H9 (cell line): ENCODE data around the gene MID1. TPM values are rescaled to one million over a fixed set of nuclear protein-coding genes. Genes with fewer than 3 reads are reported as not detected.

Experiments
- DNase-seq: peaks from one replicate; pipeline ENCODE4 v3.0.0-alpha.2; 2017
- H2AFZ ChIP-seq: one replicate; pipeline ENCODE4 v1.6.1; 2013; ENCODE audit warnings: mild to moderate bottlenecking, low read length, control low read depth, moderate library complexity
- H2AK5ac ChIP-seq: 2 replicates; pipeline ENCODE4 v1.6.1; 2013; ENCODE audit warnings: low read length, control low read depth, mixed read lengths; ENCODE audit not compliant: insufficient read length
- H2BK120ac ChIP-seq: one replicate; pipeline ENCODE4 v1.6.1; 2013; ENCODE audit warnings: low read depth, mild to moderate bottlenecking, low read length, control low read depth, inconsistent platforms; ENCODE audit not compliant: poor library complexity, severe bottlenecking
- H2BK12ac ChIP-seq: 2 replicates; pipeline ENCODE4 v1.6.1; 2013; ENCODE audit warnings: low read length, control low read depth, mixed read lengths, low read depth; ENCODE audit not compliant: insufficient read length
- H2BK15ac ChIP-seq: 2 replicates; pipeline ENCODE4 v1.6.1; 2013; ENCODE audit warnings: low read depth, low read length, control low read depth
- H2BK20ac ChIP-seq: one replicate; pipeline ENCODE4 v1.6.1; 2013; ENCODE audit warnings: low read depth, mild to moderate bottlenecking, low read length, control low read depth, inconsistent platforms; ENCODE audit not compliant: poor library complexity, severe bottlenecking
- H2BK5ac ChIP-seq: 2 replicates; pipeline ENCODE4 v1.6.1; 2013; ENCODE audit warnings: low read length, control low read depth, mixed read lengths; ENCODE audit not compliant: insufficient read length
- H3K14ac ChIP-seq: 2 replicates; pipeline ENCODE4 v1.6.1; 2013; ENCODE audit warnings: low read length, control low read depth; ENCODE audit not compliant: insufficient read depth
- H3K18ac ChIP-seq: 2 replicates; pipeline ENCODE4 v1.6.1; 2013; ENCODE audit warnings: low read depth, mild to moderate bottlenecking, mixed read lengths, low read length, control low read depth; ENCODE audit not compliant: insufficient read length
- H3K23ac ChIP-seq: 2 replicates; pipeline ENCODE4 v1.6.1; 2013; ENCODE audit warnings: low read length, control low read depth, mixed read lengths, low read depth; ENCODE audit not compliant: insufficient read length
- H3K23me2 ChIP-seq: 2 replicates; pipeline ENCODE4 v1.6.1; 2013; ENCODE audit warnings: low read depth, mild to moderate bottlenecking, mixed read lengths, low read length, control low read depth; ENCODE audit not compliant: insufficient read length, poor library complexity, severe bottlenecking
- H3K27ac ChIP-seq: 2 replicates; pipeline ENCODE4 v1.5.1; 2013; ENCODE audit warnings: low read length, control low read depth, mixed read lengths, low read depth; ENCODE audit not compliant: insufficient read length
- H3K27me3 ChIP-seq: 2 replicates; pipeline ENCODE4 v1.6.1; 2013; ENCODE audit warnings: low read length, control low read depth, inconsistent platforms; ENCODE audit not compliant: insufficient read depth
- H3K4ac ChIP-seq: 2 replicates; pipeline ENCODE4 v1.6.1; 2013; ENCODE audit warnings: low read depth, mild to moderate bottlenecking, control low read depth, inconsistent platforms, low read length, moderate library complexity
- H3K4me1 ChIP-seq: 2 replicates; pipeline ENCODE4 v1.6.1; 2013; ENCODE audit warnings: low read length, control low read depth, inconsistent platforms; ENCODE audit not compliant: insufficient read depth
- H3K4me2 ChIP-seq: 2 replicates; pipeline ENCODE4 v1.6.1; 2013; ENCODE audit warnings: low read length, control low read depth, mixed read lengths; ENCODE audit not compliant: insufficient read length, insufficient read depth
- H3K56ac ChIP-seq: 2 replicates; pipeline ENCODE4 v1.6.1; 2013; ENCODE audit warnings: low read depth, mild to moderate bottlenecking, mixed read lengths, low read length, control low read depth; ENCODE audit not compliant: insufficient read length
- H3K79me1 ChIP-seq: 2 replicates; pipeline ENCODE4 v1.6.1; 2013; ENCODE audit warnings: low read depth, mild to moderate bottlenecking, moderate library complexity, low read length, control low read depth, inconsistent platforms; ENCODE audit not compliant: insufficient read depth, poor library complexity, severe bottlenecking
- H3K79me2 ChIP-seq: 2 replicates; pipeline ENCODE4 v1.6.1; 2013; ENCODE audit warnings: low read length, control low read depth, inconsistent platforms; ENCODE audit not compliant: insufficient read depth
- H3K9ac ChIP-seq: 2 replicates; pipeline ENCODE4 v1.6.1; 2013; ENCODE audit warnings: low read length, control low read depth, mixed read lengths; ENCODE audit not compliant: insufficient read length; ENCODE audit errors: extremely low read depth
- H3K9me3 ChIP-seq: one replicate; pipeline ENCODE4 v1.6.1; 2013; ENCODE audit warnings: low read depth, low read length, inconsistent platforms; ENCODE audit not compliant: control insufficient read depth
- H3T11ph ChIP-seq: one replicate; pipeline ENCODE4 v1.6.1; 2013; ENCODE audit warnings: mild to moderate bottlenecking, low read length, control low read depth, inconsistent platforms
- H4K20me1 ChIP-seq: one replicate; pipeline ENCODE4 v1.6.1; 2013; ENCODE audit not compliant: control insufficient read depth, insufficient read length, insufficient read depth
- H4K5ac ChIP-seq: 2 replicates; pipeline ENCODE4 v1.6.1; 2013; ENCODE audit warnings: low read depth, mild to moderate bottlenecking, mixed read lengths, low read length, control low read depth; ENCODE audit not compliant: insufficient read length
- H4K8ac ChIP-seq: replicated peaks from 2 replicates; pipeline ENCODE4 v1.6.1; 2013; ENCODE audit warnings: low read length, control low read depth, mixed read lengths, low read depth; ENCODE audit not compliant: insufficient read length
- H4K91ac ChIP-seq: 2 replicates; pipeline ENCODE4 v1.6.1; 2013; ENCODE audit warnings: low read depth, mild to moderate bottlenecking, moderate library complexity, mixed read lengths, low read length, control low read depth; ENCODE audit not compliant: insufficient read length
- H3K27ac Mint-ChIP-seq, 3 experiments: 2 replicates in 2 of 3; 3 replicates in 1 of 3; pipeline ENCODE4 v1.8.0; 2020 to 2021; ENCODE audit warnings: mixed read lengths in 3 of 3, mild to moderate bottlenecking in 1 of 3, moderate library complexity in 1 of 3
- H3K27me3 Mint-ChIP-seq: 2 replicates; pipeline ENCODE4 v1.8.0; 2021; ENCODE audit warnings: low read depth, mild to moderate bottlenecking, moderate library complexity, mixed read lengths
- H3K36me3 Mint-ChIP-seq, 3 experiments: 2 replicates in 2 of 3; 3 replicates in 1 of 3; pipeline ENCODE4 v1.8.0; 2020 to 2021; ENCODE audit warnings: low read depth in 3 of 3, mixed read lengths in 3 of 3; ENCODE audit not compliant: insufficient read depth in 1 of 3
- H3K4me1 Mint-ChIP-seq, 2 experiments: 2 replicates each; pipeline ENCODE4 v1.8.0; 2020; ENCODE audit warnings: mixed read lengths in 2 of 2
- H3K4me3 Mint-ChIP-seq, 2 experiments: 2 replicates in 1 of 2; 3 replicates in 1 of 2; pipeline ENCODE4 v1.8.0; 2020 to 2021; ENCODE audit warnings: mild to moderate bottlenecking in 2 of 2, mixed read lengths in 2 of 2, moderate library complexity in 1 of 2
- H3K9me3 Mint-ChIP-seq, 2 experiments: 2 replicates in 1 of 2; 3 replicates in 1 of 2; pipeline ENCODE4 v1.8.0; 2020; ENCODE audit warnings: mild to moderate bottlenecking in 2 of 2, mixed read lengths in 2 of 2, moderate library complexity in 1 of 2
- CTCF ChIP-seq: fragments of 200-600 bp; sonication (generic); conservative IDR thresholded peaks from 3 replicates; pipeline ENCODE4 v1.8.0; 2021; ENCODE audit warnings: antibody characterized with exemption, mild to moderate bottlenecking
- WGBS: extraction: QIAGEN DNeasy Blood & Tissue Kit; methylation state at CpG from one replicate; pipeline ENCODE4 v1.1.7; 2013; ENCODE audit warnings: missing lambda C conversion rate, low lambda C conversion rate, mixed read lengths; ENCODE audit not compliant: insufficient read length; ENCODE audit errors: extremely low coverage; 5-methylcytosine and 5-hydroxymethylcytosine counted together
- total RNA-seq: library from RNA; stranded (reverse); gene quantifications from 2 replicates; pipeline ENCODE4 v1.2.1, GENCODE V29; 2021

MID1 gene
- total RNA-seq, 1 experiment from 2014 or later, result 32.9 TPM

- H3K14ac ChIP-seq, result no peak overlapping the region
- no peak overlapping the region for H2BK15ac ChIP-seq
- H2BK120ac ChIP-seq, result no peak overlapping the region
- no peak overlapping the region for H2BK20ac ChIP-seq
- no peak overlapping the region for H3K23ac ChIP-seq
- H3K36me3 Mint-ChIP-seq, result peaks cover 0 to 4% (median 2%) of the 10 kb centered on the region in 3 experiments; a peak in 4 of 7 replicates
- H3K79me2 ChIP-seq, result no peaks in the 10 kb centered on the region
- H3K4me3 Mint-ChIP-seq, result no peak overlapping the region
- WGBS, result no CpG with 5 or more reads among the region's 1 CpG
- H3K79me1 ChIP-seq, result no peaks in the 10 kb centered on the region
- no peak overlapping the region for H3K56ac ChIP-seq
- H3K27ac ChIP-seq, result no peak overlapping the region
- H3T11ph ChIP-seq, result no peak overlapping the region
- no peaks in the 10 kb centered on the region for H3K9me3 ChIP-seq
- peaks cover 28 to 44% of the 10 kb centered on the region in 2 experiments for H3K9me3 Mint-ChIP-seq
- H2BK5ac ChIP-seq, result no peak overlapping the region
- H3K9ac ChIP-seq, result no peak overlapping the region
- H3K4ac ChIP-seq, result no peak overlapping the region
- no peak overlapping the region for H3K4me2 ChIP-seq
- no peak overlapping the region for H3K18ac ChIP-seq
- H3K23me2 ChIP-seq, result no peaks in the 10 kb centered on the region
- H2AFZ ChIP-seq, result no peak overlapping the region
- H2AK5ac ChIP-seq, result no peak overlapping the region
- H3K27me3 Mint-ChIP-seq, result peaks cover 8% of the 10 kb centered on the region
- DNase-seq, result no peak
- H3K4me1 Mint-ChIP-seq, result peaks cover 13 to 14% of the 10 kb centered on the region in 2 experiments
- no peak overlapping the region for H2BK12ac ChIP-seq
- no peak overlapping the region for H4K91ac ChIP-seq
- no peak overlapping the region for H4K5ac ChIP-seq
- H3K4me1 ChIP-seq, result no peaks in the 10 kb centered on the region
- no peak for TF ChIP-seq CTCF
- H4K8ac ChIP-seq, result no peak overlapping the region
- no peaks in the 10 kb centered on the region for H4K20me1 ChIP-seq
- no peak overlapping the region for H3K27ac Mint-ChIP-seq
- no peaks in the 10 kb centered on the region for H3K27me3 ChIP-seq
Observed at GRCh38 chrX:10441464-10441863, 178.9 kb downstream of the MID1 start.
